Activated CD4-positive, alpha-beta memory T cell treated with anti-CD3 and anti-CD28 coated beads for 36 hours (primary cell): ENCODE measurements around the gene CDC42BPA. TPM values are rescaled to one million over a fixed set of nuclear protein-coding genes. Genes with fewer than 3 reads are reported as not detected.
"Not testable (repeated sequence)": the region's sequence is repeated elsewhere in the genome, so short reads cannot be mapped to it uniquely, and the experiment has no call there.

Experiments
- CTCF ChIA-PET: fragments of 350-600 bp; sonication (Branson Sonifier 250); formaldehyde crosslinking; loops from one replicate; lab custom pipeline; 2021; ENCODE audit warnings: antibody characterized with exemption, inconsistent platforms; lab: Charles Lee
- POLR2A ChIA-PET: fragments of 350-600 bp; sonication (Branson Sonifier 250); formaldehyde crosslinking; loops from one replicate; lab custom pipeline; 2021; ENCODE audit warnings: antibody characterized with exemption; lab: Charles Lee
- DNase-seq: peaks from one replicate; pipeline ENCODE4 v3.0.0-alpha.2; 2020
- H3K27ac Mint-ChIP-seq: one replicate; pipeline ENCODE4 v1.8.0; 2021; ENCODE audit warnings: mixed read lengths
- H3K27me3 Mint-ChIP-seq: one replicate; pipeline ENCODE4 v1.8.0; 2021; ENCODE audit warnings: mixed read lengths
- H3K36me3 Mint-ChIP-seq: one replicate; pipeline ENCODE4 v1.8.0; 2021; ENCODE audit warnings: mixed read lengths
- H3K4me1 Mint-ChIP-seq: one replicate; pipeline ENCODE4 v1.8.0; 2021; ENCODE audit warnings: low read depth, mixed read lengths
- H3K4me3 Mint-ChIP-seq: one replicate; pipeline ENCODE4 v1.8.0; 2021; ENCODE audit warnings: mild to moderate bottlenecking, mixed read lengths
- H3K9me3 Mint-ChIP-seq: one replicate; pipeline ENCODE4 v1.8.0; 2021; ENCODE audit warnings: mixed read lengths
- intact Hi-C: fragments of 100-400 bp; cut with micrococcal nuclease; formaldehyde crosslinking; loops from one replicate; pipeline ENCODE4 v1.15.1; 2023
- total RNA-seq, 2 experiments: library from RNA; stranded (reverse); gene quantifications; one replicate each; pipeline ENCODE4 v1.2.3, GENCODE V29; 2021

Gene CDC42BPA
- total RNA-seq, 2 experiments from 2014 or later: 2.1 to 3.1 TPM

- CTCF ChIA-PET: no interaction called here
- H3K9me3 Mint-ChIP-seq: no peaks in the 10 kb centered on the region
- H3K27ac Mint-ChIP-seq: no peak overlapping the region
- H3K4me3 Mint-ChIP-seq: no peak overlapping the region
- no peak for DNase-seq
- H3K27me3 Mint-ChIP-seq: peaks cover 22% of the 10 kb centered on the region
- H3K36me3 Mint-ChIP-seq: no peaks in the 10 kb centered on the region
- POLR2A ChIA-PET: no interaction called here
- intact Hi-C loops: no loop called here
- H3K4me1 Mint-ChIP-seq: no peaks in the 10 kb centered on the region
Measured at GRCh38 chr1:227299241-227299627, 19.1 kb downstream of the CDC42BPA start.

- Mint-ChIP-seq H3K36me3 (no peaks in the 10 kb centered on the region), H3K4me1 (no peaks in the 10 kb centered on the region), H3K27ac (no peak overlapping the region), H3K4me3 (no peak overlapping the region), H3K9me3 (no peaks in the 10 kb centered on the region), H3K27me3 (peaks cover 22% of the 10 kb centered on the region)
- intact Hi-C loops: no loop called here
- POLR2A ChIA-PET: no interaction called here
- CTCF ChIA-PET: no interaction called here
- DNase-seq: no peak
Measured at GRCh38 chr1:227298512-227299240, 19.6 kb downstream of the CDC42BPA start.

- Mint-ChIP-seq H3K4me3 (no peak overlapping the region), H3K27me3 (peaks cover 20% of the 10 kb centered on the region), H3K9me3 (no peaks in the 10 kb centered on the region), H3K4me1 (no peaks in the 10 kb centered on the region), H3K36me3 (no peaks in the 10 kb centered on the region), H3K27ac (no peak overlapping the region)
- DNase-seq: no peak
- intact Hi-C loops: no loop called here
- POLR2A ChIA-PET: no interaction called here
- CTCF ChIA-PET: no interaction called here
Measured at GRCh38 chr1:227297073-227297793, 21.1 kb downstream of the CDC42BPA start.

- H3K36me3 Mint-ChIP-seq: no peaks in the 10 kb centered on the region
- POLR2A ChIA-PET: no interaction called here
Measured at GRCh38 chr1:227295609-227296008, 22.7 kb downstream of the CDC42BPA start.

GRCh38 chr1:227285745-227286144, 32.5 kb downstream of the CDC42BPA start:
- no peak for DNase-seq
- no peak overlapping the region for H3K27ac Mint-ChIP-seq
- peaks cover 6% of the 10 kb centered on the region for H3K27me3 Mint-ChIP-seq
- POLR2A ChIA-PET: no interaction called here
- peaks cover 3% of the 10 kb centered on the region for H3K36me3 Mint-ChIP-seq
- no peaks in the 10 kb centered on the region for H3K4me1 Mint-ChIP-seq
- CTCF ChIA-PET: no interaction called here
- H3K4me3 Mint-ChIP-seq: no peak overlapping the region
- intact Hi-C loops: no loop called here
- H3K9me3 Mint-ChIP-seq: peaks cover 19% of the 10 kb centered on the region

More at GRCh38 chr1:227295609-227296008, 22.7 kb downstream of the CDC42BPA start:
- peaks cover 14% of the 10 kb centered on the region for H3K27me3 Mint-ChIP-seq
- DNase-seq: no peak
- H3K9me3 Mint-ChIP-seq: no peaks in the 10 kb centered on the region
- H3K4me1 Mint-ChIP-seq: no peaks in the 10 kb centered on the region
- intact Hi-C loops: no loop called here
- no peak overlapping the region for H3K27ac Mint-ChIP-seq
- no peak overlapping the region for H3K4me3 Mint-ChIP-seq
- CTCF ChIA-PET: no interaction called here

GRCh38 chr1:227281371-227281770, 36.9 kb downstream of the CDC42BPA start:
- intact Hi-C loops: no loop called here
- ChIA-PET POLR2A (no interaction called here), CTCF (no interaction called here)
- H3K36me3 Mint-ChIP-seq: peaks cover 3% of the 10 kb centered on the region
- no peaks in the 10 kb centered on the region for H3K27me3 Mint-ChIP-seq
- no peaks in the 10 kb centered on the region for H3K4me1 Mint-ChIP-seq
- no peak overlapping the region for H3K4me3 Mint-ChIP-seq
- no peak for DNase-seq
- no peak overlapping the region for H3K27ac Mint-ChIP-seq
- H3K9me3 Mint-ChIP-seq: peaks cover 12% of the 10 kb centered on the region

- peaks cover 6% of the 10 kb centered on the region for H3K9me3 Mint-ChIP-seq
- intact Hi-C loops: no loop called here
- no peaks in the 10 kb centered on the region for H3K4me1 Mint-ChIP-seq
- H3K36me3 Mint-ChIP-seq: no peaks in the 10 kb centered on the region
- CTCF ChIA-PET: no interaction called here
- H3K27ac Mint-ChIP-seq: no peak overlapping the region
- no peaks in the 10 kb centered on the region for H3K27me3 Mint-ChIP-seq
- H3K4me3 Mint-ChIP-seq: no peak overlapping the region
- POLR2A ChIA-PET: no interaction called here
- DNase-seq: no peak
Measured at GRCh38 chr1:227280836-227281235, 37.5 kb downstream of the CDC42BPA start.

- H3K4me1 Mint-ChIP-seq, CTCF ChIA-PET, H3K36me3 Mint-ChIP-seq, intact Hi-C loops, H3K9me3 Mint-ChIP-seq, DNase-seq, H3K4me3 Mint-ChIP-seq, H3K27ac Mint-ChIP-seq, POLR2A ChIA-PET, H3K27me3 Mint-ChIP-seq: not testable (repeated sequence)
Measured at GRCh38 chr1:227276156-227276693, 42.1 kb downstream of the CDC42BPA start.

- Mint-ChIP-seq H3K36me3 (peaks cover 1% of the 10 kb centered on the region), H3K4me3 (no peak overlapping the region), H3K27ac (no peak overlapping the region), H3K4me1 (no peaks in the 10 kb centered on the region), H3K9me3 (peaks cover 5% of the 10 kb centered on the region), H3K27me3 (peaks cover 8% of the 10 kb centered on the region)
- POLR2A ChIA-PET: no interaction called here
- intact Hi-C loops: no loop called here
- CTCF ChIA-PET: no interaction called here
- DNase-seq: no peak
Measured at GRCh38 chr1:227273557-227273956, 44.7 kb downstream of the CDC42BPA start.

GRCh38 chr1:227272428-227272827, 45.9 kb downstream of the CDC42BPA start:
- Mint-ChIP-seq H3K27me3 (peaks cover 11% of the 10 kb centered on the region), H3K4me1 (no peaks in the 10 kb centered on the region), H3K36me3 (peaks cover 1% of the 10 kb centered on the region), H3K4me3 (no peak overlapping the region), H3K27ac (no peak overlapping the region), H3K9me3 (peaks cover 5% of the 10 kb centered on the region)
- CTCF ChIA-PET: no interaction called here
- DNase-seq: no peak
- intact Hi-C loops: no loop called here
- POLR2A ChIA-PET: no interaction called here

GRCh38 chr1:227270554-227270953, 47.7 kb downstream of the CDC42BPA start:
- CTCF ChIA-PET: no interaction called here
- peaks cover 5% of the 10 kb centered on the region for H3K9me3 Mint-ChIP-seq
- H3K36me3 Mint-ChIP-seq: peaks cover 1% of the 10 kb centered on the region
- intact Hi-C loops: no loop called here
- peaks cover 13% of the 10 kb centered on the region for H3K27me3 Mint-ChIP-seq
- H3K27ac Mint-ChIP-seq: no peak overlapping the region
- POLR2A ChIA-PET: no interaction called here
- H3K4me1 Mint-ChIP-seq: no peaks in the 10 kb centered on the region
- DNase-seq: no peak
- no peak overlapping the region for H3K4me3 Mint-ChIP-seq

- Mint-ChIP-seq H3K9me3 (peaks cover 3% of the 10 kb centered on the region), H3K4me3 (no peak overlapping the region), H3K36me3 (peaks cover 1% of the 10 kb centered on the region), H3K27ac (no peak overlapping the region), H3K4me1 (no peaks in the 10 kb centered on the region), H3K27me3 (peaks cover 14% of the 10 kb centered on the region)
- POLR2A ChIA-PET: no interaction called here
- intact Hi-C loops: no loop called here
- no peak for DNase-seq
- CTCF ChIA-PET: no interaction called here
Measured at GRCh38 chr1:227268943-227269342, 49.3 kb downstream of the CDC42BPA start.
